ENCODE data around the gene SKAP2. TPM values are rescaled to one million over a fixed set of nuclear protein-coding genes. Genes with fewer than 3 reads are reported as not detected.

The SKAP2 gene
- total and polyA plus RNA-seq, 2 of the 13 experiments (the other 11 are each of a cell fraction or from before 2014, with no cell fraction given), result 3.6 to 12.9 TPM

DNA sequence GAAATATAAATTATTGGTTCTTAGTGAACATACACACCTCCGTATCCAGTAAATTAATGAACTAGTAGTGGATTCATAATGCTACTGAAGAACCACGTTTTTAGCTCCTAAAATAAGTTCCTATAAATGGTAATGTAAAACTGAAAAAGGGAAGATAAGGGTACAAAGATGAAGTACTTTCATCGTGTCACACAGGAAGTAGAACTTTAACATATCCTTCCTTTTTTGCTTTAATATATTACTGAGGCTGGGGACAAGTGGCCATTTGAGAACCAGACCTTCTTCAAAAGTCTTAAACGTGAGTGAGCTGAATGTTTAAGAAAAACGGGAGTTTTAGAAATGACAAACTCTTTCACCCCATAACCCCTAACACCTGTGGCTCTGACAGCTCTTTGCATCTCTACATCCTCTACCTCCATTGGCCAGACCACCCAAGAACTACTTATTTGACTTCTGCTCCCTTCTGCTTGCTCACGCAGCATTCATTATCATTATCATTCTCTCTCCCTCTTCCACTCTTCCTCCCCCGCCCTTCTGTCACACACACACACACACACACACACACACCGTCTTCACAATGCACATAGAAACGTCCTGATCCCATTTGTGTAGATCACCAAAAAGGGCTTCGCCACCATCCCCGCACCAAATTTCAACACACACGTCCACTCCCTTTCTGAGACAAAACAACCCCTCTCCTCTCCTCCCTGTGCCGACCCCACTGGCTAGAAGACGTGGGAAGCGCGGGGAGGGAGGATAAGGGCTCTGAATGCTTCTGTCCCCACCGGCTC is 677 bp downstream of the SKAP2 start:
- ATAC-seq, result peak; percentile 22
- WGBS (ENCODE audit: low lambda C conversion rate), result 4% methylated on average over 17 of the region's 17 CpGs
- H3K79me2 ChIP-seq (ENCODE audit: insufficient read depth, low read length), result peaks cover 2% of the 10 kb centered on the region
- CTCF ChIA-PET (ENCODE audit: low intra/inter-chr PET ratio, low total read pairs), result no interaction called here
- intact Hi-C loops (cut with micrococcal nuclease; ENCODE audit: unreplicated experiment), result loop anchor here (5.0 kb wide), 1 partner anchor 84 kb away; no protein-coding TSS in a partner anchor
- H3K36me3 ChIP-seq (replicated peaks in 1 of 2; ENCODE audit: control insufficient read depth in 1 of 2, insufficient read depth in 2 of 2, low read length in 2 of 2), result no peaks in the 10 kb centered on the region
- peak overlapping the region; percentile 87 to 95 (median 93) for H3K4me3 ChIP-seq (replicated peaks in 1 of 3; ENCODE audit: insufficient read depth in 1 of 3, low read depth in 2 of 3, low read length in 3 of 3)
- peak overlapping the region; percentile 77 for H3K4me2 ChIP-seq (ENCODE audit: low read depth, low read length)
- H3K27me3 ChIP-seq (ENCODE audit: control insufficient read depth in 1 of 2, insufficient read depth in 2 of 2, low read length in 2 of 2), result no peaks in the 10 kb centered on the region; a peak in 1 of 5 replicates
- no peaks in the 10 kb centered on the region for H4K20me1 ChIP-seq (ENCODE audit: insufficient read depth, low read length)
- H3K4me1 ChIP-seq (ENCODE audit: insufficient read depth, low read length), result peaks cover 29% of the 10 kb centered on the region
- H3K9me3 ChIP-seq (ENCODE audit: low read length), result no peaks in the 10 kb centered on the region
- DNase-seq (ENCODE audit: low spot score), result peak; percentile 12
- H3K27ac ChIP-seq (ENCODE audit: extremely low read length, insufficient read depth, low read length), result peak overlapping the region; percentile 83
- FAIRE-seq, result no peak
- TSS peak; percentile 81 for BruUV-seq (replicated peaks)
- POLR2A ChIA-PET, result interaction anchor here (0.7 to 1.9 kb wide), 14 partner anchors 57 to 286 kb away, joined by 3 to 12 read pairs (median 4); partner anchors contain the start of gene HOXA4
- peak overlapping the region; percentile 85 for H3K9ac ChIP-seq (ENCODE audit: insufficient read depth, low read depth, low read length)
- in situ Hi-C loops (cut with HindIII; ENCODE audit: extremely low pct_ligation_motif_present, low pct_unique_long_range_greater_than_20kb), result no loop called here
- peak overlapping the region; percentile 64 for H2AFZ ChIP-seq (ENCODE audit: low read length)
- TF ChIP-seq ETV6 (CRISPR knock-in tag; conservative IDR thresholded peaks at IDR 0.05), result no peak
- no peak for TF ChIP-seq ZNF563 (CRISPR knock-in tag; IDR thresholded peaks at IDR 0.05)
- TF ChIP-seq RXRA (CRISPR knock-in tag; IDR thresholded peaks at IDR 0.05), result no peak
- TF ChIP-seq EHMT2 (IDR thresholded peaks at IDR 0.05; ENCODE audit: borderline replicate concordance, low read depth, low read length), result no peak
- no peak for TF ChIP-seq ASH2L (IDR thresholded peaks at IDR 0.05; ENCODE audit: insufficient read length, low read depth, low read length)
- TF ChIP-seq, protein P1, sequence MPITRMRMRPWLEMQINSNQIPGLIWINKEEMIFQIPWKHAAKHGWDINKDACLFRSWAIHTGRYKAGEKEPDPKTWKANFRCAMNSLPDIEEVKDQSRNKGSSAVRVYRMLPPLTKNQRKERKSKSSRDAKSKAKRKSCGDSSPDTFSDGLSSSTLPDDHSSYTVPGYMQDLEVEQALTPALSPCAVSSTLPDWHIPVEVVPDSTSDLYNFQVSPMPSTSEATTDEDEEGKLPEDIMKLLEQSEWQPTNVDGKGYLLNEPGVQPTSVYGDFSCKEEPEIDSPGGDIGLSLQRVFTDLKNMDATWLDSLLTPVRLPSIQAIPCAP (CRISPR knock-in tag; IDR thresholded peaks at IDR 0.05; ENCODE audit: low read depth), result no peak
- TF ChIP-seq ZNF33A (CRISPR knock-in tag; IDR thresholded peaks at IDR 0.05; ENCODE audit: borderline replicate concordance), result no peak
- TF ChIP-seq SP1 (IDR thresholded peaks at IDR 0.05), result no peak
- TF ChIP-seq SP1 (CRISPR knock-in tag; IDR thresholded peaks at IDR 0.05), result no peak
- no peak for TF ChIP-seq ZNF235 (CRISPR knock-in tag; IDR thresholded peaks at IDR 0.05; ENCODE audit: borderline replicate concordance)
- TF ChIP-seq ZNF160 (CRISPR knock-in tag; IDR thresholded peaks at IDR 0.05), result 0 out of 2 replicates have a peak, but pooled peaks have one; percentile 26
- TF ChIP-seq SMAD1 (CRISPR knock-in tag; IDR thresholded peaks at IDR 0.05; ENCODE audit: borderline replicate concordance, low read depth), result no peak
- 0 out of 2 replicates have a peak, but pooled peaks have one; percentile 2 for TF ChIP-seq ZNF263 (CRISPR knock-in tag; IDR thresholded peaks at IDR 0.05)
- no peak for TF ChIP-seq FOXJ3 (CRISPR knock-in tag; IDR thresholded peaks at IDR 0.05; ENCODE audit: borderline replicate concordance)
- TF ChIP-seq ZC3H13 (CRISPR knock-in tag; IDR thresholded peaks at IDR 0.05), result no peak
- no peak for TF ChIP-seq SETDB1 (CRISPR knock-in tag; IDR thresholded peaks at IDR 0.05; ENCODE audit: borderline replicate concordance)
- TF ChIP-seq, protein P2, sequence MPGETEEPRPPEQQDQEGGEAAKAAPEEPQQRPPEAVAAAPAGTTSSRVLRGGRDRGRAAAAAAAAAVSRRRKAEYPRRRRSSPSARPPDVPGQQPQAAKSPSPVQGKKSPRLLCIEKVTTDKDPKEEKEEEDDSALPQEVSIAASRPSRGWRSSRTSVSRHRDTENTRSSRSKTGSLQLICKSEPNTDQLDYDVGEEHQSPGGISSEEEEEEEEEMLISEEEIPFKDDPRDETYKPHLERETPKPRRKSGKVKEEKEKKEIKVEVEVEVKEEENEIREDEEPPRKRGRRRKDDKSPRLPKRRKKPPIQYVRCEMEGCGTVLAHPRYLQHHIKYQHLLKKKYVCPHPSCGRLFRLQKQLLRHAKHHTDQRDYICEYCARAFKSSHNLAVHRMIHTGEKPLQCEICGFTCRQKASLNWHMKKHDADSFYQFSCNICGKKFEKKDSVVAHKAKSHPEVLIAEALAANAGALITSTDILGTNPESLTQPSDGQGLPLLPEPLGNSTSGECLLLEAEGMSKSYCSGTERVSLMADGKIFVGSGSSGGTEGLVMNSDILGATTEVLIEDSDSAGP (CRISPR knock-in tag; IDR thresholded peaks at IDR 0.05; ENCODE audit: borderline replicate concordance), result no peak
- 0 out of 2 replicates have a peak, but pooled peaks have one; percentile 6 for TF ChIP-seq ZNF703 (CRISPR knock-in tag; IDR thresholded peaks at IDR 0.05; ENCODE audit: borderline replicate concordance)
- 0 out of 2 replicates have a peak, but pooled peaks have one; percentile 17 for TF ChIP-seq ZMYM2 (CRISPR knock-in tag; IDR thresholded peaks at IDR 0.05)
- TF ChIP-seq MTA1 (CRISPR knock-in tag; IDR thresholded peaks at IDR 0.05; ENCODE audit: borderline replicate concordance), result no peak
